HG02759 (cell line): Measurements from ENCODE around the gene OR1C1.
"Not testable (repeated sequence)": the region's sequence is repeated elsewhere in the genome, so short reads cannot be mapped to it uniquely, and the experiment has no call there.

Experiments
- ATAC-seq: cut with Tn5 transposase; IDR thresholded peaks from one replicate; pipeline ENCODE4 v1.9.1; 2021; ENCODE audit warnings: mild to moderate bottlenecking, moderate library complexity; ENCODE audit not compliant: unreplicated experiment

The OR1C1 gene

GRCh38 chr1:247760456-247760855, at the start of gene OR1C1:
OR1C1 (minus strand) TSS chr1:247760556; CDS start chr1:247758406, 2,150 bp downstream.
- no peak for ATAC-seq

GRCh38 chr1:247797518-247797917, 37.2 kb upstream of the OR1C1 start:
- ATAC-seq = no peak

GRCh38 chr1:247769603-247770002, 9.2 kb upstream of the OR1C1 start:
- ATAC-seq = no peak

GRCh38 chr1:247754311-247754710, 6.0 kb downstream of the OR1C1 start:
- ATAC-seq = not testable (repeated sequence)

- ATAC-seq = no peak
Measured at GRCh38 chr1:247749870-247750269, 10.5 kb downstream of the OR1C1 start.

GRCh38 chr1:247748041-247748440, 12.3 kb downstream of the OR1C1 start, which contains the start of gene OR14A2:
OR14A2 (minus strand) TSS chr1:247748141.
- ATAC-seq = no peak

GRCh38 chr1:247747616-247748015, 12.7 kb downstream of the OR1C1 start:
- no peak for ATAC-seq

GRCh38 chr1:247746391-247746935, 13.9 kb downstream of the OR1C1 start:
- no peak for ATAC-seq

- ATAC-seq = not testable (repeated sequence)
Measured at GRCh38 chr1:247742215-247742760, 18.1 kb downstream of the OR1C1 start.

- ATAC-seq = no peak
Measured at GRCh38 chr1:247741756-247742155, 18.6 kb downstream of the OR1C1 start.

GRCh38 chr1:247740721-247741120, 19.6 kb downstream of the OR1C1 start:
- ATAC-seq = no peak

- no peak for ATAC-seq
Measured at GRCh38 chr1:247738315-247738714, 22.0 kb downstream of the OR1C1 start, which contains the start of gene OR14K1. OR14K1 (plus strand) TSS chr1:247738615; CDS start chr1:247738615, 0 bp downstream.

GRCh38 chr1:247721222-247721621, 39.1 kb downstream of the OR1C1 start:
- no peak for ATAC-seq

GRCh38 chr1:247716546-247716945, 43.8 kb downstream of the OR1C1 start, which contains the start of gene OR6F1:
OR6F1 (minus strand) TSS chr1:247716646; CDS start chr1:247712755, 3,891 bp downstream.
- no peak for ATAC-seq

GRCh38 chr1:247713753-247714152, 46.6 kb downstream of the OR1C1 start:
- ATAC-seq = no peak

- ATAC-seq = not testable (repeated sequence)
Measured at GRCh38 chr1:247710681-247711080, 49.7 kb downstream of the OR1C1 start.
